Gastroesophageal sphincter (tissue), 3 donors: Measurements from ENCODE around the gene BCL2L13.

Experiments
- CTCF ChIP-seq, 4 experiments: fragments of 200-600 bp in 2 of 4; fragments of 450-650 bp in 2 of 4; sonication (generic) in 1 of 4; IDR thresholded peaks; one replicate each; pipeline ENCODE4 v1.5.1; 2017 to 2019; ENCODE audit warnings: antibody characterized with exemption in 4 of 4, mild to moderate bottlenecking in 2 of 4, moderate library complexity in 2 of 4
- EP300 ChIP-seq: sonication (generic); formaldehyde crosslinking; IDR thresholded peaks from one replicate; pipeline ENCODE4 v1.6.1; 2017; ENCODE audit warnings: antibody characterized with exemption, mild to moderate bottlenecking
- POLR2AphosphoS5 ChIP-seq: sonication (generic); formaldehyde crosslinking; IDR thresholded peaks from one replicate; pipeline ENCODE4 v1.6.1; 2017; ENCODE audit warnings: antibody characterized with exemption

- TF ChIP-seq EP300 (no peak), CTCF (IDR thresholded peaks at IDR 0.05) (no peak), POLR2AphosphoS5 (no peak)
Observed at GRCh38 chr22:17739196-17739975, 100.8 kb downstream of the BCL2L13 start.
